H1 (cell line): ENCODE measurements around the gene FRK.

Experiments
- EZH2 ChIP-seq: fragments of 200-600 bp; sonication (generic); IDR thresholded peaks from 2 replicates; pipeline ENCODE4 v1.7.1; 2012; ENCODE audit warnings: low read depth, mild to moderate bottlenecking, moderate library complexity, low read length, inconsistent platforms; ENCODE audit not compliant: severe bottlenecking
- GABPA ChIP-seq: IDR thresholded peaks from 2 replicates; pipeline ENCODE4 v1.6.1; 2011; ENCODE audit warnings: mild to moderate bottlenecking, low read length, moderate library complexity, borderline replicate concordance; ENCODE audit not compliant: insufficient read depth
- POLR2A ChIP-seq, 2 experiments: IDR thresholded peaks; 1 replicate in 1 of 2; 2 replicates in 1 of 2; pipeline ENCODE4 v1.6.1; 2011; ENCODE audit warnings: low read depth in 2 of 2, low read length in 2 of 2, mild to moderate bottlenecking in 2 of 2; ENCODE audit errors: control extremely low read depth in 1 of 2
- RBBP5 ChIP-seq: IDR thresholded peaks from 2 replicates; pipeline ENCODE4 v1.7.1; 2012; ENCODE audit warnings: low read depth, mild to moderate bottlenecking, inconsistent platforms, low read length, moderate library complexity, borderline replicate concordance
- RXRA ChIP-seq: IDR thresholded peaks from 2 replicates; pipeline ENCODE4 v1.6.1; 2011; ENCODE audit warnings: low read depth, mild to moderate bottlenecking, low read length, moderate library complexity; ENCODE audit not compliant: insufficient read depth
- SUZ12 ChIP-seq: fragments of 200-600 bp; sonication (generic); IDR thresholded peaks from 2 replicates; pipeline ENCODE4 v1.6.1; 2012; ENCODE audit warnings: mild to moderate bottlenecking, inconsistent platforms, low read length, moderate library complexity, mixed read lengths
- YY1 ChIP-seq: IDR thresholded peaks from 2 replicates; pipeline ENCODE4 v1.6.1; 2011; ENCODE audit warnings: low read depth, mild to moderate bottlenecking, low read length
- TF ChIP-seq, protein P1 (sequence below), 3 experiments: IDR thresholded peaks; 1 replicate in 2 of 3; 2 replicates in 1 of 3; pipeline versions ENCODE4 v1.5.1 to v1.6.1; 2011; ENCODE audit warnings: low read length in 3 of 3, mild to moderate bottlenecking in 3 of 3, inconsistent platforms in 2 of 3, low read depth in 1 of 3, moderate library complexity in 1 of 3; ENCODE audit not compliant: insufficient read depth in 1 of 3; ENCODE audit errors: control extremely low read depth in 1 of 3
- TF ChIP-seq, protein P2 (sequence below): IDR thresholded peaks from 2 replicates; pipeline ENCODE4 v1.6.1; 2012; ENCODE audit warnings: inconsistent platforms

DNA sequence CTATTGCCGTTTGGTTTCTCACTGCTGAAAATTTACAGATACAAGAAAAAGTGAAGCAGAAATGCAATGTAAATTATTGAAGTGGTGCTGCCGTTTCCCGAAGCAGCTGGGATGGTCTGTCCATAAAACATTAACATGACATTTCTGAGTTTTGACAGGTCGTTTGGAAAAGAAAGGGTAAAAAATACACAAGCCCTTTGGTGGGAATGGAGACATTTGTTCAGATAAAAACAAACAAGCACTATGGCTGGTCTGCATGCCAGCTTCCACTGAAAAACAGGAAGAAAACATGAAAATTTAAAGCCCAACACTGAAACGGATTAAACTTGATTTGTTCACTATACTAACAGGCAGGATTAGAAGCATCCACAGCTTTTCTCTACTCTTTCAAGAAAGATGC is 155.2 kb downstream of the FRK start:
- TF ChIP-seq, protein P1, sequence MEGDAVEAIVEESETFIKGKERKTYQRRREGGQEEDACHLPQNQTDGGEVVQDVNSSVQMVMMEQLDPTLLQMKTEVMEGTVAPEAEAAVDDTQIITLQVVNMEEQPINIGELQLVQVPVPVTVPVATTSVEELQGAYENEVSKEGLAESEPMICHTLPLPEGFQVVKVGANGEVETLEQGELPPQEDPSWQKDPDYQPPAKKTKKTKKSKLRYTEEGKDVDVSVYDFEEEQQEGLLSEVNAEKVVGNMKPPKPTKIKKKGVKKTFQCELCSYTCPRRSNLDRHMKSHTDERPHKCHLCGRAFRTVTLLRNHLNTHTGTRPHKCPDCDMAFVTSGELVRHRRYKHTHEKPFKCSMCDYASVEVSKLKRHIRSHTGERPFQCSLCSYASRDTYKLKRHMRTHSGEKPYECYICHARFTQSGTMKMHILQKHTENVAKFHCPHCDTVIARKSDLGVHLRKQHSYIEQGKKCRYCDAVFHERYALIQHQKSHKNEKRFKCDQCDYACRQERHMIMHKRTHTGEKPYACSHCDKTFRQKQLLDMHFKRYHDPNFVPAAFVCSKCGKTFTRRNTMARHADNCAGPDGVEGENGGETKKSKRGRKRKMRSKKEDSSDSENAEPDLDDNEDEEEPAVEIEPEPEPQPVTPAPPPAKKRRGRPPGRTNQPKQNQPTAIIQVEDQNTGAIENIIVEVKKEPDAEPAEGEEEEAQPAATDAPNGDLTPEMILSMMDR (IDR thresholded peaks at IDR 0.05; ENCODE audit: control extremely low read depth in 1 of 3, insufficient read depth in 1 of 3, low read depth in 1 of 3, low read length in 3 of 3): no peak
- no peak for TF ChIP-seq GABPA
- TF ChIP-seq RXRA: no peak
- no peak for TF ChIP-seq YY1
- no peak for TF ChIP-seq RBBP5
- TF ChIP-seq POLR2A (IDR thresholded peaks at IDR 0.05; ENCODE audit: control extremely low read depth in 1 of 2, low read depth in 2 of 2, low read length in 2 of 2): no peak
- no peak for TF ChIP-seq EZH2
- TF ChIP-seq, protein P2, sequence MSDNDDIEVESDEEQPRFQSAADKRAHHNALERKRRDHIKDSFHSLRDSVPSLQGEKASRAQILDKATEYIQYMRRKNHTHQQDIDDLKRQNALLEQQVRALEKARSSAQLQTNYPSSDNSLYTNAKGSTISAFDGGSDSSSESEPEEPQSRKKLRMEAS: no peak
- no peak for TF ChIP-seq SUZ12
